ENCODE measurements around the gene SIRT7.

DNA sequence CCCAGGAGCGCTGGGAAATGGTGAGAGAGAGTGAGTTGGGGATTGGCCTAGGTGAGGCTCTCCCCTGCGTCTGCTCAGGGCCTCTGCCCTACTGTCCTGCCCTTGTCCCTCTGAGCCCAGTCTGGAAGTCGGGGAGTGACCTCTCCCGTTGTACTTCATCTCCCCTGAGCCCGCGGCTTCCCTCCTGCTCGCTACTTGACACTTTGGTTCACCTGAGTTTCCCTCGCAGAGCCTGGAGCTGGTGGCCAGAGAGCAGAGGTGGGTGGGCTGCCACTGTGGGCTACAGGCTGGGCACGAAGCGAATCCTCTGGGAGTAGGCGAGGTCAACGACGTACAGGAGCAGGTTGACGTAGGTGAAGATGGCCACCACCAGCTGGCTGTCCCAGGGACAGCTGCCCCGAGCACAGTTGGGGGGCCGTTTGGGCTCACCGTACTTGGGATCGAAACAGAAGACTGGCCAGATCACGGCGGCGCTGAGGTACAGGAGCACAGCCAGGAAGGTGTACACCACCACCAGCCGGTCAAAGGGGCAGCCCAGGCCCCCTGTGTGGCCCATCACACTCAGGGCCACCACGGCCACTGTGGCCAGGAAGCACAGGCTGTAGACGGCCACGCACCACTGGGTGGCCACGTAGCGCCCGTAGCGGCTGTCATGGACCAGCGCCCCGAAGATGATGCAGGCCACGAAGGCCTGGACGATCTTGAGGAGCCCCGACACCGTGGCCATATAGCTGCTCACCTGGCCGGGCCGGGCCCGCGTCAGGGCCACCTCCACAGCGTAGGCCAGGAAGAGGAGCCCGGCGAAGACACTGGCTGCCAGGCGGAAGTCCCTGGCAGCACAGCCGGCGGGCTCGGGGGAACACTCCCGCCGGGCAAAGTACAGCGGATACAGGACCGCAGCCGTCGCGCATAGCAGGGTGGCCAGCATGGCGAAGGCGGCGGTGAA is 22.8 kb upstream of the SIRT7 start:
- TF ChIP-seq, protein P1, sequence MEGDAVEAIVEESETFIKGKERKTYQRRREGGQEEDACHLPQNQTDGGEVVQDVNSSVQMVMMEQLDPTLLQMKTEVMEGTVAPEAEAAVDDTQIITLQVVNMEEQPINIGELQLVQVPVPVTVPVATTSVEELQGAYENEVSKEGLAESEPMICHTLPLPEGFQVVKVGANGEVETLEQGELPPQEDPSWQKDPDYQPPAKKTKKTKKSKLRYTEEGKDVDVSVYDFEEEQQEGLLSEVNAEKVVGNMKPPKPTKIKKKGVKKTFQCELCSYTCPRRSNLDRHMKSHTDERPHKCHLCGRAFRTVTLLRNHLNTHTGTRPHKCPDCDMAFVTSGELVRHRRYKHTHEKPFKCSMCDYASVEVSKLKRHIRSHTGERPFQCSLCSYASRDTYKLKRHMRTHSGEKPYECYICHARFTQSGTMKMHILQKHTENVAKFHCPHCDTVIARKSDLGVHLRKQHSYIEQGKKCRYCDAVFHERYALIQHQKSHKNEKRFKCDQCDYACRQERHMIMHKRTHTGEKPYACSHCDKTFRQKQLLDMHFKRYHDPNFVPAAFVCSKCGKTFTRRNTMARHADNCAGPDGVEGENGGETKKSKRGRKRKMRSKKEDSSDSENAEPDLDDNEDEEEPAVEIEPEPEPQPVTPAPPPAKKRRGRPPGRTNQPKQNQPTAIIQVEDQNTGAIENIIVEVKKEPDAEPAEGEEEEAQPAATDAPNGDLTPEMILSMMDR (IDR thresholded peaks at IDR 0.05): no peak
- TF ChIP-seq POLR2A (IDR thresholded peaks at IDR 0.05): no peak

Data from adrenal gland (tissue), 5 donors.